NCI-H774 (cell line): ENCODE data around the gene FRK.
"Not testable (repeated sequence)": the region's sequence is repeated elsewhere in the genome, so short reads cannot be mapped to it uniquely, and the experiment has no call there.

Source experiments
- DNase-seq: peaks from one replicate; lab custom pipeline; 2025; lab: John Stamatoyannopoulos, UW

Gene FRK

DNA sequence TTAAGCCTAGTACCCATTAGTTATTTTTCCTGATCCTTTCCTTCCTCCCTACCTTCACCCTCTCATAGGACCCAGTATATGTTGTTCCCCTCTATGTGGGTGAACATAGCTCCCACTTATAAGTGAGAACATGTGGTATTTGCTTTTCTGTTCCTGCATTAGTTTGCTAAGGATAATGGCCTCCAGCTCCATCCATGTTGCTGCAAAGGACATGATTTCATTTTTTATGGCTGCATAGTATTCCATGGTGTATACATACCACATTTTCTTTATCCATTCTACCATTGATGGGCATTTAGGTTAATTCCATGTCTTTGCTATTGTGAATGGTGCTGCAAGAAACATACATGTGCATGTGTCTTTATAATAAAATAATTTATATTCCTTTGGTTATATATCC lies 115.9 kb downstream of the FRK start:
- not testable (repeated sequence) for DNase-seq

DNA sequence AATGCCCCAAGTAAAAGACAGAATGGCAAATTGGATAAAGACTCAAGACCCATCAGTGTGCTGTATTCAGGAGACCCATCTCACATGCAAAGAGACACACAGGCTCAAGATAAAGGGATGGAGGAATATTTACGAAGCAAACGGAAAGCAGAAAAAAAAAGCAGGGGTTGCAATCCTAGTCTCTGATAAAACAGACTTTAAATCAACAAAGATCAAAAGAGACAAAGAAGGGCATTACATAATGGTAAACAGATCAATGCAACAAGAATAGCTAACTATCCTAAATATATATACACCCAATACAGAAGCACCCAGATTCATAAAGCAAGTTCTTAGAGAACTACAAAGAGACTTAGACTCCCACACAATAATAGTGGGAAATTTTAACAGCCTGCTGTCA lies 123.2 kb downstream of the FRK start:
- not testable (repeated sequence) for DNase-seq

DNA sequence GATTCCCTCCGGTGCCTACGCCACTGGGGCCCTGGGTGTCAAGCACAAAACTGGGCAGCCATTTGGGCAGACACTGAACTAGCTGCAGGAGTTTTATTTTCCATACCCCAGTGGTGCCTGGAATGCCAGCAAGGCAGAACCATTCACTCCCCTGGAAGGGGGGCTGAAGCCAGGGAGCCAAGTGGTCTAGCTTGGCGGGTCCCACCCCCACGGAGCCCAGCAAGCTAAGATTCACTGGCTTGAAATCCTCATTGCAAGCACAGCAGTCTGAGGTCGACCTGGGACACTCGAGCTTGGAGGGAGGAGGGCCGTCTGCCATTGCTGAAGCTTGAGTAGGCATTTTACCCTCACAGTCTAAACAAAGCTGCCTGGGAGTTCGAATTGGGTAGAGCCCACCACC lies 125.3 kb downstream of the FRK start:
- no peak for DNase-seq

DNA sequence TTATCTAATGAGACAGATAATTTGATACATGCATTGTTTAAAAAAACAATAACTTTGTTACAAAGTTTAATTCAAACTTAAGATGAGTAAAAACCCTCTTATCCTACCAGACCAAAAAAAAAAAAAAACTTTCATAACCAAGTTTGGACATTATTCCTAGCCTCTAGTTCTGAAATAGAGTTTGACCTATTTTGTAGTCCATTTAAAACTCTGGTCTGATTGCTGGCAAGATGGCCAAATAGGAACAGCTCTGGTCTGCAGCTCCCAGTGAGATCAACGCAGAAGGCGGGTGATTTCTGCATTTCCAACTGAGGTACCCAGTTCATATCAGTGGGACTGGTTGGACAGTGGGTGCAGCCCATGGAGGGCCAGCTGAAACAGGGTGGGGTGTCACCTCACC lies 125.9 kb downstream of the FRK start:
- no peak for DNase-seq

DNA sequence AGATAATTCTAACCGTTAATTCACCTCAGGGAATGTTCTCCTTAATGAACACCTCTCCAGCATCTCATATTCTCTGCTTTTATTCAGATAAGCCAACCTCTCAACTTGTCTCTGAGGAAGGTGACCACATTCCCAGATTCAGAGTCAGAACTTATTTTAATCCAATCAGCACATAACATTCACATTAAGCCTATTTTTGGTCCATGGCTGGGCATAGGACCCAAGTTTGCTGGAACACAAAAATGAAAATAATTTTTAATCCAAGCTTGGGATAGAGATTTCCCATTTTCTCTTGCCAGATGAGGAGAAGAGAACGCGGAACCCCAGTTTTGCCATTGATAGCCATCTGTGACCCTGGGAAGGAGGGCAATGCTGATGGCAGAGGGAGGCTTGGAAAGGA lies 126.5 kb downstream of the FRK start:
- no peak for DNase-seq

DNA sequence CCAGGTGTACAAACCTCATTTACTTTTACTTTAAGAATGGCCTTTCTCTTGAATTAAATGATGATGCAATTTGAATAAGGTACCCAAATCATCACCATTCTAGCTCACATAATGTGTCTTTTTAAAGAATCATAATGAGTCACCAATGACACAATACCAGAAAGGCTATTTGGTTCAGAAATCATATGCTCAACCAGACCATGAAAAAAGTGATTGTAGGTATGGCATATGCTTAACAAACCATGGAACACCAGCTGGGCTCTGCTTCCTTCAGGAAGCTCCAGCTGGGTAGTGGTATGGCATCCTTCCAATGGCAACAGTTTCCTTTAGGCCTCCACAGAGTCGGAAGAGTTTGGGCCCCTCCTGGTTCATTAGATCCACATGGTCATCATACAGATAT lies 128.2 kb downstream of the FRK start:
- DNase-seq: no peak

DNA sequence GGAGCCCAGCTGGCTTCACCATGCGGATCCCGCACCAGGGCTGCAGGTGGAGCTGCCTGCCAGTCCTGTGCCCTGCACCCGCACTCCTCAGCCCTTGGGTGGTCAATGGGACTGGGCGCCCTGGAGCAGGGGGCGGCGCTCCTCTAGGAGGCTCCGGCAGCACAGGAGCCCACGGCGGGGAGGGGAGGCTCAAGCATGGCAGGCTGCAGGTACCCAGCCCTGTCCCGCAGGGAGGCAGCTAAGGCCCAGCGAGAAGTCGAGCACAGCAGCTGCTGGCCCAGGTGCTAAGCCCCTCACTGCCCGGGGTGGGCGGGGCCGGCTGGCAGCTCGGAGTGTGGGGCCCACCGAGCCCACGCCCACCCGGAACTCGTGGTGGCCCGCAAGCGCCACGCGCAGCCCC lies 132.7 kb downstream of the FRK start:
- DNase-seq: not testable (repeated sequence)

DNA sequence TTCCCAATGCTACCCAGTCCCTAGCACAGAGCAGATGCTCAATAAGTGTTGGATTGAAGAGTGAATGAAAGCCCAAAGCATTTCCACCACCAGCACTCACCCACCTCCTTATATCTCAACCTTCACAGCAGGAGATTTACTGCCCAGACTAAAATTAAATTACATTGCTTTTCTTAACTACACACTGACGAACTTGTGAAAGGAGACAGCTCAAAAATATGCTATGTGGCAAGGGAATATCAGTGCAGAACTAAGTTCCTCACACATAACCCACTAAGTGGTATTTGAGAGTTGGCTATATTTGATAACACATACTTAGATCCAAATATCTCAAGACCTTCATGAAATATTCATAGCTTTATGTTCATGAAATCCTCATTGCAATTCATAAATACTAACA lies 137.7 kb downstream of the FRK start:
- no peak for DNase-seq

DNA sequence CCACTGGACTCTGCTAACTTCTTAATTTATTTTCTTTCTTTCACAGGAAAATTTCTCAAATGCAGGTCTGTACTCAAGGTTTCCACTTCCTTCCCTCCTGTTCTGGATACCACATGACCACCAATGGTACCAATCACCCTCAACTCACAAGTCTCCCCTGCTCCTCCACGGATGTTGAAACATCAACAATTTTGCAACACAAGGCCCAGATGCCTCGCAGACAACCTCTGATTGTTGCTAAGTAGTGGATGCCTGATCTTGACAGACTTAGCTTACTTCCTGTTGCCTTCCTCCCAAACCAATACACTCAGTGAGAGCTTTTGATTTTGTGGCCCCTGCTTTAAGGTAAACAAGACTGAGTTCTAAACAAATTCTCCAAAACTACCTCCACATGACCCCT lies 146.6 kb downstream of the FRK start:
- no peak for DNase-seq

DNA sequence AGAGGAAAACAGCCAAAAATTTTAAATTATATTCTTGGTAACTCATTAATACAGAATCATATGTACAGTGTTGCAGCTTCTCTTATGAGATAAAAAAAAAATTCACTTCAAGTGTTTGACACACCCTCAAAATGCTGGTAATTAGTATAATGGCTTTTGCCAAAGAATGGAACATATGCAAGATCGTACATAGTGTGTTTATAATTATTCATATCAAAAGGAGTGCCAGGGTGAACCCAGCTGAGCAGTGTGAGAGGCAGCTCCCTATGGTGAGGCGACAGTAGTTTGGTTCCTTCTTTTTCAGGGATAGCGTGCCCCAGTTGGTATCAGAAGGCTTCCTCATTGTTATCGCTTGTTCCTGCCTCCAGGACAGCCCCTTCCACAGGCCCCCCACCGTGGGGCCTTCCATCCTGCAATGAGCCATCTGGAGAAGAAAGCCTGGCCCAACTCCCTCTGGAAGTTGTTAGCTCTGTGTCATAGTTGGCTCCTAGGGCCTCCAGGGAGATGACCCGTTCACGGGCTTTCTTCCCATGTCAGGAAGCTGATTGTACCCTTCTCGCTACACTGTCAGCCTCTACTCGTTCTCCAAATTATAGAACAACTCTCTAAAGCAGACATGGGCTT lies 150.7 kb downstream of the FRK start:
- no peak for DNase-seq

DNA sequence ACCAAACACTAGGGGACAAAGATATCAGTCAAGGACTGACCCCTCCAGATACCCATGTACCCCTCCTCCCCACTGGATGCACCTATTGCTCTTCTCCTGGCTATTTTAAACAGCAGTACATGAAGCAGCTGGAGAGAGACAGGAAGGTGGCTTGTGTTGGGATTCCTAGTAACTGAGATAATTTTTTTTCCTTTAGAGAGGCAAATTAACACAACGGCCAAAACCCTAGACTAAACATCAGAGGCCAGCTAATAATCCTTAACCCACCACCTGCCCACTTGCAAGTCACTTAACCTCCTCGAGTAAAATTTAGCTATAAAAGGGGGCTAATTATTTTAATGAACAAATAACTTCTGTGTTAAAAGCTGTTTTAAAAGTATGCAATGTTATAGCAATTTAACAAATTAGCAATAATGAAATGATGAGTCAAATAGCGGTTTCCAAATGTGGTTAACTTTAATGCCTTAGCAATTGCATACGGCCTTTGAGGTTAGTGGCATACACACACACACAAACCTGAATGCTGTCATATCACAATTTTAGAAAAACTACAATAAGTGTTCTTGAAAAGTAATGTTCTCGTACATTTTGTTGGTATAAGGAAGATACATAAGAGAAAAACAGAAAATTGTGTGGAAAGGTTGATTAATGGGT lies 151.7 kb downstream of the FRK start:
- DNase-seq: no peak

DNA sequence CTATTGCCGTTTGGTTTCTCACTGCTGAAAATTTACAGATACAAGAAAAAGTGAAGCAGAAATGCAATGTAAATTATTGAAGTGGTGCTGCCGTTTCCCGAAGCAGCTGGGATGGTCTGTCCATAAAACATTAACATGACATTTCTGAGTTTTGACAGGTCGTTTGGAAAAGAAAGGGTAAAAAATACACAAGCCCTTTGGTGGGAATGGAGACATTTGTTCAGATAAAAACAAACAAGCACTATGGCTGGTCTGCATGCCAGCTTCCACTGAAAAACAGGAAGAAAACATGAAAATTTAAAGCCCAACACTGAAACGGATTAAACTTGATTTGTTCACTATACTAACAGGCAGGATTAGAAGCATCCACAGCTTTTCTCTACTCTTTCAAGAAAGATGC lies 155.2 kb downstream of the FRK start:
- DNase-seq: no peak

DNA sequence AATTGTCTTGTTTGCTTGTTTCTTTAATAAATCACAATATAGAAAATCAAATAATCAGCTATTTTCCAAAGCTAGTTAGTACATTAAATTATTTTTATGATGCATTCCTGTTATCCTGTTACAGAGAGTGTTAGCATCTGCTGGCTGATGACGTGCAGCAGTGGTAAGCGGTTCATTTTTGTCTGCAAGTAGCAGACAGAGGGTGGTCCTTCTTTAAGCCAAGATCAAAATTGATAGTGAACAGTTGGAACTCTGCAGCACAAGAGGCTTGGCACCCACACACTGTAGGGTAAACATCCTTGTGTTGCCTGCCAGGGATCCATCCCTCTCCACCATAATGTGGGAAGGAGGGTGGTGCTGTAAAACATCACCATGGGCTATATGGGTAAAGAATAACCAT lies 158.3 kb downstream of the FRK start:
- DNase-seq: no peak

DNA sequence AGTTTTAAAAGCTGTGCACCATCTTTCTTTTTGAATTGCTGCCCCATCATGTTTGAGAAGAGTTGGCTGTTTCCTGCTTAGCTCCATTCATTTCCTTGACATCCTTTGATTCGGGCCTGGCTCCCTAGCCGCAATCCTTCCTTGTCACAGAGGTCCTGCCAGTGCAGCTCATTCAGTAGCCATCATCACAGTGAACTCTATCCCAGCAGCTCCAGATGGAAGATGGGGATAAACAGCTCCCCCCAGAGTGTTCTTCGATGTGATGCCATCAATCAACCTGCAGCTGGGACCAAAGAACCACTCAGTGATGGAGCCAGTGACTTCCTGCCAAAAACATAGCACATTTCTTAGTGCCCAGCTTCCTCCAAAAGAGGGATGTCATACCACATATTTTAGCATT lies 158.8 kb downstream of the FRK start:
- no peak for DNase-seq

DNA sequence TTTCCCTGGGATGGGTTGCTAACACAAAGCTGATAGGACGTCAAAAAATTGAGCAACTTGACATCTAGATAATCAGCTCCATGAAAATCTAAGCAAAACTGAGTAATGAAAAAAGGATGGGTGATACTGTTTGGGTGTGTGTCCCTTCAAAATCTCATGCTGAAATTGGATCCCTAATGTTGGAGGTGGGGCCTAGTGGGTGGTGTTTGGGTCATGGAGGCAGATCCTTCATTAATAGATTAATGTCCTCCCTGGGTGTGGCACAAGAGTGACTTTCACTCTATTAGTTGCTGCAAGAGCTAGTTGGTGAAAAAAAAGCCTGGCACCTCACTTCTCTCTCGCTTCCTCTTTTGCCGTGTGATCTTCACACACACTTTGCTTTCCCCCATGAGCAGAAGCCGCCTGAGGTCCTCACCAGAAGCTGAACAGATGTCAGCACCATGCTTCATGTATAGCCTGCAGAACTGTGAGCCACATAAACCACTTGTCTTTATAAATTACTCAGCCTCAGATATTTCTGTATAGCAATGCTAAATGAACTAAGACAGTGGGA lies 160.9 kb downstream of the FRK start:
- DNase-seq: no peak

DNA sequence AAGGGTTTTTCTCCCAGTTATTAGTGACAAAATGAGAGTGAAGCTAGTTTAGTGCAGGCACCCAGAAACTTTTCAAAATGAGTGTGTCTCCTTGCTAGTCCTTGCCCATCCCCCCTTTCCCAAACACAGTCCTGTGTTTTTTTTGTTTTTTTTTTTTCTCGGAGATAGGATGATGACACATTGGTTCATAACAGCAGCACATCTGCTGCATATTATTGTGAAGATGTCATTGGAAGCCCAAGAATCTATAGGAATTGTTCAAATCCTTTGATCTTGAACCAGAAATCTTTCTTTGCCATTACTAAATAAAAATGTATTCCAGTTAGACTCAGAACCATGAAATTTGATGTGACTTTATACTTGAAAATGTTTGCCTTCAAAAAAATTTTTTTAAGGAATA lies 162.4 kb downstream of the FRK start:
- DNase-seq: no peak

DNA sequence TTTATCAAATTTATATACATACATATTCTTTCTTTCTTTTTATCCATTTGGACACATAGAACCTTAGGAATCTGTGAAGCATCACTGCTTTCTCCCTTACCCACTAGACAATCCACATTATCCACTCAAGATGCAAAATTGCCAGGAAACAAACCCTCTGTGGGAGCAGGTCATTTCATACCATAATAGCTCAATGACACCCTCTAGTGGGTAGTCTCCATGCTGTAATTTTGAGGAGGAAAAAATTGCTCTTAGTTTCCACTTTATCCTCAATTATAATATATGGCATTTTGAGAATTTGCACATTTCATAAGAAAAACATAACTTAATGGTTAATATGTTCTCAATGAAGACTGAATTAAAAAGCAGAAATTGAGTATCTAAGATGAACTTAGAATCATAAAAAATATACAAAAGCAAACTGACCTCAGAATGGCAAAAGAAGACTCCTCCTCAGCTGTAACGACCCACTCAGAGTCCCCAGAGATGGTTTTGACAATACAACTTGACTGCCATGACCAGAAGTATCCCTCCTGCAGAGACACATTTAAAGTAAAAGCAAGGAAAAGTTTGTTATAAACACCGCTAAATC lies 164.1 kb downstream of the FRK start:
- peak; percentile 70 for DNase-seq

DNA sequence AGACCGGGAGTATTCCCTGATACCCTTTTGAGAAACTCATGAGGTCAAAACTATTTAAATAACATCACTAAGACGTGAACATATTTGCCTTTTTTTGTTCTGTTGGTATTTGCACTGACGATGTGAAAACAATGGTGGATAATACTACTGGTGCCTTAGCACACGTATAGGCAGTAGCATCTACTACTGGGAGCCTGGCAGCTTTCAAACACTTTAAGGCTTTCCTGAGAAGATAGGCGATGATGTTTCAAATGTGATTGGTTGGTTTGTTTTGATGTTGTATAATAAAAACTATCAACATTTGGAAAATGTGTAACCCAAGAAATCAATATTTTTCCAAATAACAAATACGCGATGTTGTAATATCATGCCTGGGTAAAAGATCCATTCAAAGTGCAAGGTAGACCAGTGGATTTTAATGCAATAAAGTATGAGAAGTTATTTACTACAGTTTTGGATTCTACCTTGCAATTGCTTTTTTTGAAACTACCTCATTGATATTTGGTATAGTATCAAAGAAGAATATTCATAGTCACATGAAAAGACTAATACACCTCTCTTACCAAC lies 166.2 kb downstream of the FRK start:
- DNase-seq: no peak

DNA sequence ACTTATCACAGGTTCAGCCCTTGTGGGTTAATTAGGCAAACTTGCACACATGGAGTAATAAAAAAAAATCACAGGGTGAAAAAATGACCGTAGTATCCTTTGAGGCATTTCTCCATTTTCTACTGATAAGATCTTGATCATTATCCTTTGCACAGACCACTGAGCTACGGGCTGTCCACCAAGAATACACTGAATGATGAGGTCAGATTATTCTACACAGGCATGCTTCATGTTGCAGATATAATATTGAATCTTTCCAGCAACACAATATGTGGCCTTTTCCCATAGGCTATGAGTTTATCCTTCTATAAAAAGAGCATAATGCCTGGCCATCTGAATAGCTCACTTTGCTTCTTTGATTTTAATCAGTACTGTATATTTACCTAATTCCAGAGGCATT lies 168.9 kb downstream of the FRK start:
- DNase-seq: no peak

DNA sequence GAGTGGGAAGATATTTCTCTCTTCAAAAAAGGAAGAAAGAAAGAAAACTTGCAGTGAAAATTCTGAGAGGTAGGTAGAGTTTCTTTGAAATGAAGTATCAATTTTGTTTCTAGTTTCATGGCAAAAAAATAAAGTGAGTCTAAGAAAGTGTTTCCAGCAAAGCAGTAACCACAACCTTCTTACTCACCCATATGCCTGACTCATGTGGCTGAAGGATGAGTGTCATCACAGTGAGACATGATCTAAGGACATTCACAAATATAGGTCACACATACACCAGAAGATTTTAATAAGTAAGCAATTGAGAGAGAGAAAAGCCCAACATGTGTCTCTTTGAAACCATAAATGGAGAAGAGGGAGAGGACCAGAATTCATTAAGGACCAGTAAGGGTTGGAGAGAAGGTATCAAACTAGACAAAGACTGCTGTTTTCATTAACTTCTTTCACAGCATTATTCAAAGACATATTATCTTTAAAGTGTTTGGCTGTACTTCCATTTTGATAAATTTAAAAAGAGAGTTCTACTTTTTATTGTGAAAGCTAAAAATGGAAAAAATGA lies 169.5 kb downstream of the FRK start:
- no peak for DNase-seq

DNA sequence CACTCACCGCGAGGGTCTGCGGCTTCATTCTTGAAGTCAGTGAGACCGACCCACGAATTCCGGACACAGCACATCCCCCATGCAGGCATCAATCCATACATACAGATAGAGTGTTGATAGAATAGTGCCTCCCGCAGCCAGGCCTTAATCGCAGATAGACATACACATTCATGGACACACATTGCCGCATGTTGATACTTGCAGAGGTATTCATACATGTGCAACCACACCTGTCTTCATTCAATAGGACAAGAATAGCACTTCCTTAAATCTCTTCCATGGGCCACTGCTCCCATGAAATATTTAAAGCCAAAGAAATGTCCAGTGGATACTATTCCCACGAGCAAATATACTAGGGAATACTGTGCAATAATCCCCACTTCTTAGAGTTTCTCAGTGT lies 170.5 kb downstream of the FRK start:
- no peak for DNase-seq

DNA sequence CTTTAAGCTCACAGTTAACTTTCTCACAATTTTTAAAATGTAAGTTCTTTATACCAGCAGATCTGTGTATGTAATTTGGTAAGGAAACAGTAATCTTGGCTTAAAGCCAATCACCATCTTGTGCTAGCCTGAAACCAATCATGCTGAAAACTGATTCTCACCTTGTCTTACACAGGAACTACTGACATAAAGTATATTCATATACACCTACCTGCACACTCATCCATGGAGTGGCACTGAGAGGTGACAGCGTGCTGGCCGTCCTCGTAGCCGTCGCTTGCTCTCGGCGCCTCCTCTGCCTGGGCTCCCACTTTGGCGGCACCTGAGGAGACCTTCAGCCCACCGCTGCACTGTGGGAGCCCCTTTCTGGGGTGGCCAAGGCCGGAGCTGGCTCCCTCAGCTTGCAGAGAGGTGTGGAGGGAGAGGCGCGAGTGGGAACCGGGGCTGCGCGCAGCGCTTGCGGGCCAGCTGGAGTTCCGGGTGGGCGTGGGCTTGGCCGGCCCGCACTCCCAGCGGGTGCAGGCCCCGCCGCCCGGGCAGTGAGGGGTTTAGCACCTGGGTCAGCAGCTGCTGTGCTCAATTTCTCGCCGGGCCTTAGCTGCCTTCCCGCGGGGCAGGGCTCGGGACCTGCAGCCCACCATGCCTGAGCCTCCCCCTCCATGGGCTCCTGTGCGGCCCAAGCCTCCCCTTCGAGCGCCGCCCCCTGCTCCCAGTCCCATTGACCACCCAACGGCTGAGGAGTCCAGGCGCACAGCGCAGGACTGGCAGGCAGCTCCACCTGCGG lies 171.8 kb downstream of the FRK start:
- DNase-seq: not testable (repeated sequence)
